HG03159 (cell line): Measurements from ENCODE around the gene CREB3L1.

Experiments
- ATAC-seq: cut with Tn5 transposase; IDR thresholded peaks from one replicate; pipeline ENCODE4 v1.9.1; 2021; ENCODE audit warnings: mild to moderate bottlenecking, moderate library complexity; ENCODE audit not compliant: unreplicated experiment

Gene CREB3L1

GRCh38 chr11:46277622-46278386 is at the start of gene CREB3L1:
TSS of gene CREB3L1 (plus strand) at chr11:46277662. CDS start at chr11:46278112, 450 bp downstream.
- ATAC-seq: no peak

- ATAC-seq: no peak
These were observed 48.2 kb upstream of the CREB3L1 start for GRCh38 chr11:46229230-46229629.

GRCh38 chr11:46234311-46234710 is 43.2 kb upstream of the CREB3L1 start:
- no peak for ATAC-seq

- no peak for ATAC-seq
These were observed 41.4 kb upstream of the CREB3L1 start for GRCh38 chr11:46235777-46236688.

- ATAC-seq: no peak
These were observed 40.6 kb upstream of the CREB3L1 start for GRCh38 chr11:46236918-46237247.

- ATAC-seq: no peak
These were observed 40.0 kb upstream of the CREB3L1 start for GRCh38 chr11:46237248-46238077.

GRCh38 chr11:46238078-46238966 is 39.1 kb upstream of the CREB3L1 start:
- ATAC-seq: no peak

- ATAC-seq: peak; percentile 66
These were observed 38.3 kb upstream of the CREB3L1 start for GRCh38 chr11:46238967-46239800.

GRCh38 chr11:46239801-46240061 is 37.7 kb upstream of the CREB3L1 start:
- ATAC-seq: no peak

- ATAC-seq: no peak
These were observed 37.1 kb upstream of the CREB3L1 start for GRCh38 chr11:46240371-46240770.

GRCh38 chr11:46240861-46241260 is 36.6 kb upstream of the CREB3L1 start:
- no peak for ATAC-seq

GRCh38 chr11:46242041-46242951 is 35.2 kb upstream of the CREB3L1 start:
- ATAC-seq: no peak

GRCh38 chr11:46242952-46243795 is 34.3 kb upstream of the CREB3L1 start:
- peak; percentile 59 for ATAC-seq

GRCh38 chr11:46243796-46244109 is 33.7 kb upstream of the CREB3L1 start:
- ATAC-seq: no peak

GRCh38 chr11:46246521-46246920 is 30.9 kb upstream of the CREB3L1 start:
- no peak for ATAC-seq

GRCh38 chr11:46247090-46247489 is 30.4 kb upstream of the CREB3L1 start:
- no peak for ATAC-seq

- ATAC-seq: no peak
These were observed 29.8 kb upstream of the CREB3L1 start for GRCh38 chr11:46247659-46248058.
